ENCODE results near the gene SETBP1. TPM values are rescaled to one million over a fixed set of nuclear protein-coding genes. Genes with fewer than 3 reads are reported as not detected.

SETBP1 gene
- total RNA-seq, 1 experiment from 2014 or later: 0.23 TPM

DNA sequence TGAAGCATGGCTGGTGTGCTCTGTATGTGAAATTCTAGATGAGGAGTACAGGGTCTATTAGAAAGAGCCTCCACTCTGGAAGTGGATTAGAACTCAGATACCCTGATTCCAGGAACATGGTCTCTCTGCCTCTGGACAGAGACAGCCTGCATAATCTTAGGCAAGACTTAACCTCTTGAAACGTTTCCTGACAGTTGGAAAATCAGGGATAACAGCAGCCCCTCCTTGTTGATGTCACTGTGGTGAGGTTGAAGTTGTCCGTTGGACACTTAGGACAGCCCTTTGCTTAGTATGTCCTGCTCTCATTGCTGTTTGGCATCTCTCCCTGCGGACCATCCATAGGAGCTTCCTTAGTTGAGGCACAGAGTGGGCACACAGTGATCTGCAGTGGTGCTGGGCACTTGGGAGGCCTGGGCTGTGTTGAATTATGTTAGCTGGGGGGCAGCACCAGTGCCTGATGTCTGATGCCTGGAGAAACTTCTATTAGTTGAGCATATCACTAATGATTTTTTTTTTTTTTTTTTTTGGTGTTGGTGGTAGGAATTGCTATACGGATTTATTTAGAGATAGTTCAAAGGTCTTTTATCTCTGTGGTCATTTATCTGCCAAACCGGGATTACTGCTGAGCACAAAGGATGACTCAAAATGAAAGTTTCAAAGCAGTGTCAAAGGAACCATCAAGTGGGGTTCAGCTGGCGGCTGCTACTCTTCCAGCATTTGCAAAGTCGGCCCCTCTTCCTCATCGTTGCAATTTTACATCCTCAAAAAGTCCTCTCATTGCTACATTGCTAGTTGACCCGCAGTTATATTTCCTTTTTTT, 28.8 kb downstream of the SETBP1 start:
- no peak for TF ChIP-seq SIN3A (IDR thresholded peaks at IDR 0.05; ENCODE audit: borderline replicate concordance, insufficient read depth, low read depth, low read length)
- TF ChIP-seq, protein P1, sequence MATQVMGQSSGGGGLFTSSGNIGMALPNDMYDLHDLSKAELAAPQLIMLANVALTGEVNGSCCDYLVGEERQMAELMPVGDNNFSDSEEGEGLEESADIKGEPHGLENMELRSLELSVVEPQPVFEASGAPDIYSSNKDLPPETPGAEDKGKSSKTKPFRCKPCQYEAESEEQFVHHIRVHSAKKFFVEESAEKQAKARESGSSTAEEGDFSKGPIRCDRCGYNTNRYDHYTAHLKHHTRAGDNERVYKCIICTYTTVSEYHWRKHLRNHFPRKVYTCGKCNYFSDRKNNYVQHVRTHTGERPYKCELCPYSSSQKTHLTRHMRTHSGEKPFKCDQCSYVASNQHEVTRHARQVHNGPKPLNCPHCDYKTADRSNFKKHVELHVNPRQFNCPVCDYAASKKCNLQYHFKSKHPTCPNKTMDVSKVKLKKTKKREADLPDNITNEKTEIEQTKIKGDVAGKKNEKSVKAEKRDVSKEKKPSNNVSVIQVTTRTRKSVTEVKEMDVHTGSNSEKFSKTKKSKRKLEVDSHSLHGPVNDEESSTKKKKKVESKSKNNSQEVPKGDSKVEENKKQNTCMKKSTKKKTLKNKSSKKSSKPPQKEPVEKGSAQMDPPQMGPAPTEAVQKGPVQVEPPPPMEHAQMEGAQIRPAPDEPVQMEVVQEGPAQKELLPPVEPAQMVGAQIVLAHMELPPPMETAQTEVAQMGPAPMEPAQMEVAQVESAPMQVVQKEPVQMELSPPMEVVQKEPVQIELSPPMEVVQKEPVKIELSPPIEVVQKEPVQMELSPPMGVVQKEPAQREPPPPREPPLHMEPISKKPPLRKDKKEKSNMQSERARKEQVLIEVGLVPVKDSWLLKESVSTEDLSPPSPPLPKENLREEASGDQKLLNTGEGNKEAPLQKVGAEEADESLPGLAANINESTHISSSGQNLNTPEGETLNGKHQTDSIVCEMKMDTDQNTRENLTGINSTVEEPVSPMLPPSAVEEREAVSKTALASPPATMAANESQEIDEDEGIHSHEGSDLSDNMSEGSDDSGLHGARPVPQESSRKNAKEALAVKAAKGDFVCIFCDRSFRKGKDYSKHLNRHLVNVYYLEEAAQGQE (IDR thresholded peaks at IDR 0.05; ENCODE audit: insufficient read depth in 1 of 2, low read depth in 2 of 2, low read length in 1 of 2): no peak
- no peak for TF ChIP-seq TCF7L2 (IDR thresholded peaks at IDR 0.05; ENCODE audit: low read depth, low read length)
- Histone ChIP-seq H3K27me3 (ENCODE audit: control insufficient read depth, insufficient read depth, low read length) (no peaks in the 10 kb centered on the region), H3K9me3 (ENCODE audit: control insufficient read depth, insufficient read depth, low read depth, low read length) (no peaks in the 10 kb centered on the region), H3K36me3 (ENCODE audit: control insufficient read depth, insufficient read depth, low read length) (no peaks in the 10 kb centered on the region), H3K4me1 (ENCODE audit: control insufficient read depth, insufficient read depth, low read length) (no peaks in the 10 kb centered on the region), H3K27ac (ENCODE audit: low read length) (no peak overlapping the region), H3K4me3 (ENCODE audit: low read depth in 2 of 2, low read length in 2 of 2) (no peak overlapping the region)
- ChIA-PET CTCF (no interaction called here), POLR2A (no interaction called here)
- DNase-seq (ENCODE audit: low read depth, low spot score): no peak
- ATAC-seq: no peak
- no TSS peak for BruUV-seq (replicated peaks)
- intact Hi-C loops (cut with micrococcal nuclease; ENCODE audit: unreplicated experiment): no loop called here
- in situ Hi-C loops (cut with HindIII; ENCODE audit: low pct_unique_long_range_greater_than_20kb, low sequenced_read_pairs): no loop called here

DNA sequence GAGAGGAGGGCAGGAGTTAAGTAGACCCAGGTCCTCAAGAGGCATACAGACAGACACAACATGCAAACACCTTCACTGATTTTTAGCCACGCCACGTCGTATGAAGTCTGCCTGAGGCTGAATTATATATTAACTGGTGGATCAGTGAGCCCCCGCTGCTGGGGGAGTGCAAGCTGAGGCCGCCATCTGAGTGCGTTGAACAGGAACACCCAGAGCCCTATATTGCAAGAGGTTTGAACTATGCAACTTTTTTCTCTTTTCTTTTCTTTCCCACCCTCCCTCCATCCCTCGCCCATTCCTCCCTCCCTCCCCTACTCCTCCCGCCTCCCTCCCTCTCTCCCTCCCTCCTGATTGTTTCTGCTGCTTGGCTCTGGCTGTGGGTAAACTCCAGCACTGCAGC, 30.2 kb downstream of the SETBP1 start:
- Histone ChIP-seq H3K27me3 (ENCODE audit: control insufficient read depth, insufficient read depth, low read length) (no peaks in the 10 kb centered on the region), H3K4me3 (ENCODE audit: low read depth in 2 of 2, low read length in 2 of 2) (no peak overlapping the region), H3K36me3 (ENCODE audit: control insufficient read depth, insufficient read depth, low read length) (no peaks in the 10 kb centered on the region), H3K27ac (ENCODE audit: low read length) (no peak overlapping the region), H3K4me1 (ENCODE audit: control insufficient read depth, insufficient read depth, low read length) (no peaks in the 10 kb centered on the region), H3K9me3 (ENCODE audit: control insufficient read depth, insufficient read depth, low read depth, low read length) (no peaks in the 10 kb centered on the region)
- no peak for ATAC-seq
- intact Hi-C loops (cut with micrococcal nuclease; ENCODE audit: unreplicated experiment): no loop called here
- BruUV-seq (replicated peaks): no TSS peak
- TF ChIP-seq TCF7L2 (IDR thresholded peaks at IDR 0.05; ENCODE audit: low read depth, low read length): no peak
- TF ChIP-seq, protein P2, sequence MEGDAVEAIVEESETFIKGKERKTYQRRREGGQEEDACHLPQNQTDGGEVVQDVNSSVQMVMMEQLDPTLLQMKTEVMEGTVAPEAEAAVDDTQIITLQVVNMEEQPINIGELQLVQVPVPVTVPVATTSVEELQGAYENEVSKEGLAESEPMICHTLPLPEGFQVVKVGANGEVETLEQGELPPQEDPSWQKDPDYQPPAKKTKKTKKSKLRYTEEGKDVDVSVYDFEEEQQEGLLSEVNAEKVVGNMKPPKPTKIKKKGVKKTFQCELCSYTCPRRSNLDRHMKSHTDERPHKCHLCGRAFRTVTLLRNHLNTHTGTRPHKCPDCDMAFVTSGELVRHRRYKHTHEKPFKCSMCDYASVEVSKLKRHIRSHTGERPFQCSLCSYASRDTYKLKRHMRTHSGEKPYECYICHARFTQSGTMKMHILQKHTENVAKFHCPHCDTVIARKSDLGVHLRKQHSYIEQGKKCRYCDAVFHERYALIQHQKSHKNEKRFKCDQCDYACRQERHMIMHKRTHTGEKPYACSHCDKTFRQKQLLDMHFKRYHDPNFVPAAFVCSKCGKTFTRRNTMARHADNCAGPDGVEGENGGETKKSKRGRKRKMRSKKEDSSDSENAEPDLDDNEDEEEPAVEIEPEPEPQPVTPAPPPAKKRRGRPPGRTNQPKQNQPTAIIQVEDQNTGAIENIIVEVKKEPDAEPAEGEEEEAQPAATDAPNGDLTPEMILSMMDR (IDR thresholded peaks at IDR 0.05): no peak
- TF ChIP-seq, protein P1 (IDR thresholded peaks at IDR 0.05; ENCODE audit: insufficient read depth in 1 of 2, low read depth in 2 of 2, low read length in 1 of 2): no peak
- TF ChIP-seq SIN3A (IDR thresholded peaks at IDR 0.05; ENCODE audit: borderline replicate concordance, insufficient read depth, low read depth, low read length): no peak
- TF ChIP-seq POLR2AphosphoS5 (IDR thresholded peaks at IDR 0.05; ENCODE audit: low read depth, low read length): no peak
- in situ Hi-C loops (cut with HindIII; ENCODE audit: low pct_unique_long_range_greater_than_20kb, low sequenced_read_pairs): no loop called here
- DNase-seq (ENCODE audit: low read depth, low spot score): no peak
- CTCF ChIA-PET: no interaction called here
- POLR2A ChIA-PET: no interaction called here
